Measurements from ENCODE around the gene RAPGEF5.

DNA sequence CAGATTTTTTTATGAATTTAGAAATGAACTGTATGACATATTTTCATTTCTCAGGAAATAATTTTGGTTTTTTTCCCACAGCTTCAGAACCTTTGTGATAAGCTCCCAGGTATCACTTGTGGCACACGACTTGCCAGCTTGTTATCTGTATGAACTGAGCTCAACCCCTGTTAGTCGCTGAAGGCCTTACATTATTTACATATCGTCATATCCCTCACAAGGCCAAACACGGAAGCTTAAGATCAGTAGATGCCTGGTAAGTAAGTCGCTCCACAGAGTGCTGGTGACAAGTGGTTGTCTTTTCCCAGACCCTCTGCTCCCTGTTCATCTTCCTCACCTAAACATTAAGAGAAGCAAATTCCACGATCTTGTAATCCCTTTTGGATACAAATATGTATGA is 55.2 kb downstream of the RAPGEF5 start:
- TF ChIP-seq, protein P1, sequence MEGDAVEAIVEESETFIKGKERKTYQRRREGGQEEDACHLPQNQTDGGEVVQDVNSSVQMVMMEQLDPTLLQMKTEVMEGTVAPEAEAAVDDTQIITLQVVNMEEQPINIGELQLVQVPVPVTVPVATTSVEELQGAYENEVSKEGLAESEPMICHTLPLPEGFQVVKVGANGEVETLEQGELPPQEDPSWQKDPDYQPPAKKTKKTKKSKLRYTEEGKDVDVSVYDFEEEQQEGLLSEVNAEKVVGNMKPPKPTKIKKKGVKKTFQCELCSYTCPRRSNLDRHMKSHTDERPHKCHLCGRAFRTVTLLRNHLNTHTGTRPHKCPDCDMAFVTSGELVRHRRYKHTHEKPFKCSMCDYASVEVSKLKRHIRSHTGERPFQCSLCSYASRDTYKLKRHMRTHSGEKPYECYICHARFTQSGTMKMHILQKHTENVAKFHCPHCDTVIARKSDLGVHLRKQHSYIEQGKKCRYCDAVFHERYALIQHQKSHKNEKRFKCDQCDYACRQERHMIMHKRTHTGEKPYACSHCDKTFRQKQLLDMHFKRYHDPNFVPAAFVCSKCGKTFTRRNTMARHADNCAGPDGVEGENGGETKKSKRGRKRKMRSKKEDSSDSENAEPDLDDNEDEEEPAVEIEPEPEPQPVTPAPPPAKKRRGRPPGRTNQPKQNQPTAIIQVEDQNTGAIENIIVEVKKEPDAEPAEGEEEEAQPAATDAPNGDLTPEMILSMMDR (optimal IDR thresholded peaks at IDR 0.05 in 1 of 3, IDR thresholded peaks at IDR 0.05 in 1 of 3, conservative IDR thresholded peaks at IDR 0.05 in 1 of 3; ENCODE audit: extremely low read depth in 1 of 3, insufficient read depth in 2 of 3, low read length in 3 of 3), result no peak
- TF ChIP-seq EZH2 (IDR thresholded peaks at IDR 0.05; ENCODE audit: low read length), result no peak

Data from keratinocyte (primary cell).